AG04450 (cell line): Measurements from ENCODE around the gene NDFIP1. TPM values are rescaled to one million over a fixed set of nuclear protein-coding genes. Genes with fewer than 3 reads are reported as not detected.
A peak's percentile ranks its signal among the peaks of the same experiment; 100 is the strongest.
"Not testable (repeated sequence)": the region's sequence is repeated elsewhere in the genome, so short reads cannot be mapped to it uniquely, and the experiment has no call there.

Experiments
- CTCF ChIA-PET: fragments of 300-600, 350-600 bp; formaldehyde crosslinking; extraction: SDS; loops from one replicate; lab custom pipeline; 2022; ENCODE audit warnings: antibody characterized with exemption, inconsistent platforms; lab: Charles Lee
- POLR2A ChIA-PET: fragments of 350-600 bp; formaldehyde crosslinking; extraction: SDS; loops from one replicate; lab custom pipeline; 2021; ENCODE audit warnings: antibody characterized with exemption, inconsistent platforms; lab: Yijun Ruan, JAX
- DNase-seq: peaks from one replicate; pipeline ENCODE4 v3.0.0-alpha.2; 2011; ENCODE audit warnings: low read depth, low spot score
- H3K27ac ChIP-seq: one replicate; pipeline ENCODE4 v1.5.1; 2012; ENCODE audit warnings: low read depth, low read length, control low read depth
- H3K27me3 ChIP-seq: one replicate; pipeline ENCODE4 v1.6.0; 2012; ENCODE audit warnings: low read length; ENCODE audit not compliant: control insufficient read depth, insufficient read depth
- H3K4me3 ChIP-seq: 2 replicates; pipeline ENCODE4 v1.5.1; 2011; ENCODE audit warnings: mild to moderate bottlenecking, low read depth, low read length, control low read depth
- H3K9me3 ChIP-seq: 2 replicates; pipeline ENCODE4 v1.5.1; 2012; ENCODE audit warnings: low read length; ENCODE audit not compliant: control insufficient read depth, insufficient read depth
- CTCF ChIP-seq: IDR thresholded peaks from 2 replicates; pipeline ENCODE4 v1.5.1; 2011; ENCODE audit warnings: low read depth, low read length, control low read depth, inconsistent platforms
- polyA plus RNA-seq: library from polyadenylated mRNA; depleted of rRNA; stranded (reverse); fragments of >200 nt; gene quantifications from 2 replicates; pipeline ENCODE4 v1.2.3, GENCODE V29; 2011

NDFIP1 gene
- polyA plus RNA-seq, 1 experiment: 31.9 TPM

DNA sequence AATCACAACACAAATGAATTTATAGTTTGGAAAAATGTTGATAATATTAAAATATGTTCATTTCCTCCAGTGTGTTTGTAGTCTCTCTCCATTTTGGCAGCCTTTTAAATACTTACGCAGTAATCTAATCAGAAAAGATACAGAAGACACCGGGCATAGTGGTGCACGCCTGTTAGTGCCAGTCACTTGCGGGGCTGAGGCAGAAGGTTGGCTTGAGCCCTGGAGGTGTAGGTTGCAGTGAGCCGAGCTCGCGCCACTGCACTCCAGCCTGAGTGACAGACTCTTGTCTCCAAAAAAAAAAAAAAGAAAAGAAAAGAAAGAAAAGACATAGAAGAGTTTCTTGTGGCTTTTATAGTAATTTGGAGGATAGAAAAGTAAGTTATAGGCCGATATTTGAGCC is 41.9 kb downstream of the NDFIP1 start:
- POLR2A ChIA-PET: no interaction called here
- H3K4me3 ChIP-seq: no peak overlapping the region
- no peaks in the 10 kb centered on the region for H3K9me3 ChIP-seq
- DNase-seq: no peak
- CTCF ChIA-PET: interaction anchor here (0.6 to 5.3 kb wide), 8 partner anchors 161 to 563 kb away, joined by 3 to 91 read pairs (median 6); no protein-coding TSS in a partner anchor
- no peak overlapping the region for H3K27ac ChIP-seq
- H3K27me3 ChIP-seq: no peaks in the 10 kb centered on the region
- TF ChIP-seq CTCF: no peak

DNA sequence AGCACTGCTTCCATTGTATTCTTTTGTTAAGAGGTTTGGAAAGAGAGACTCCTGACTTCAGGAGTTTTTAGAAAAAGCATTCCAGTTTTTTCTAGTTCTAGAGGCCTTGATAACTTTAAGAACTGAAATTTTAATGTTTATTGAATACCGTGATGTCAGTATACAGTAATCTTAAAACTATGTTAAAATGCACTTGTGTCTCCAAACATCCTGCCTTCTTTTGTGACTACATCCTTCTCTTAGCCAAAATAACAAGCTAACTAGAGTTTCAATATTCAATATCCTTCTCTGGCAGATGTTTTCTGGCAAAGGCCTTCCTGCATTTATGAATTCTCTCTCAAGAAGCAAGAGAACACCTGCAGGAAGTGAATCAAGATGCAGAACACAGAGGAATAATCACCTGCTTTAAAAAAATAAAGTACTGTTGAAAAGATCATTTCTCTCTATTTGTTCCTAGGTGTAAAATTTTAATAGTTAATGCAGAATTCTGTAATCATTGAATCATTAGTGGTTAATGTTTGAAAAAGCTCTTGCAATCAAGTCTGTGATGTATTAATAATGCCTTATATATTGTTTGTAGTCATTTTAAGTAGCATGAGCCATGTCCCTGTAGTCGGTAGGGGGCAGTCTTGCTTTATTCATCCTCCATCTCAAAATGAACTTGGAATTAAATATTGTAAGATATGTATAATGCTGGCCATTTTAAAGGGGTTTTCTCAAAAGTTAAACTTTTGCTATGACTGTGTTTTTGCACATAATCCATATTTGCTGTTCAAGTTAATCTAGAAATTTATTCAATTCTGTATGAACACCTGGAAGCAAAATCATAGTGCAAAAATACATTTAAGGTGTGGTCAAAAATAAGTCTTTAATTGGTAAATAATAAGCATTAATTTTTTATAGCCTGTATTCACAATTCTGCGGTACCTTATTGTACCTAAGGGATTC is 43.1 kb downstream of the NDFIP1 start:
- POLR2A ChIA-PET: no interaction called here
- H3K27me3 ChIP-seq: no peaks in the 10 kb centered on the region
- H3K9me3 ChIP-seq: no peaks in the 10 kb centered on the region
- peak; percentile 85 for TF ChIP-seq CTCF
- H3K4me3 ChIP-seq: no peak overlapping the region
- H3K27ac ChIP-seq: peak overlapping the region; percentile 47
- DNase-seq: peak; percentile 74
- CTCF ChIA-PET: interaction anchor here (0.6 to 5.3 kb wide), 50 partner anchors 9 to 648 kb away, joined by 3 to 91 read pairs (median 4); partner anchors contain the start of gene SPRY4

- POLR2A ChIA-PET: no interaction called here
Observed at GRCh38 chr5:142152384-142152732, 43.8 kb downstream of the NDFIP1 start.

DNA sequence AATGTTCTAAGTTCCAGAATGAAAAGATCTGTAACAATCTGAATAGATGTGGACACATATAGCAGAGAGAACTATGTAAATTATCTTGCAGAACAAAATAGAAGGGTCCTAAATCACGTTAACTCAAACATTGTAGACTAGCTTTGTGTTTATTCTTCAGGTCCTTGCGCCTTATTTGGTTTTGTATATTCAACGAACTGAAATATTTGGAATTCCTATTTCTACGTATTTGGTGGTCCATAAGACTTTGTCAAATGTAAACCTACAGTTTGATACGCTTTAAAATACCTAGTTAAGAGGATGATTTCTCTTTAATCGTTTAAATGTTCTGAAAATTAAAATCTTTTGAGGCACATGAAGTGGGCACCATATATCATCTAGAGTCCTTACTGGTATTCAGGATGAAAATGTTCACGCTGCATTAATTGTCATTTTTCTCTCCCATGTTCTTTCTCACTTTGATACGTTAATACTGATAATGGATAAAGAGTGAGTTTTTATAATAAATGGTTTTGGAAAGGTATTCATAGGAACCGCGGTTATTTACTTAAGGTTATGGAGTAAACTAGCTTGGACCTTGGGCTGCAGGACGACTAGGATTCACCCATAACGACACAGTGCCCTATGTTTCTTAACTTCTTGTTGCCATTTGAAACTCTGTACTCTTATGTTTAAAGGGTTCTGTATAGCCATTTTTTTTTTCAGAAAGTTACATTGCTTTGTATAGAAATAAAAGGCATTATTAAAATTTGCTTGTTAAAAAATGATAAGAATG is 45.3 kb downstream of the NDFIP1 start:
- Histone ChIP-seq H3K27me3 (no peaks in the 10 kb centered on the region), H3K27ac (no peak overlapping the region), H3K9me3 (no peaks in the 10 kb centered on the region), H3K4me3 (no peak overlapping the region)
- no peak for DNase-seq
- POLR2A ChIA-PET: interaction anchor here (0.6 kb wide), 1 partner anchor 171 kb away, joined by 3 read pairs; the partner anchor contains the start of gene SPRY4
- CTCF ChIA-PET: interaction anchor here (0.7 to 5.3 kb wide), 5 partner anchors 9 to 559 kb away, joined by 3 to 91 read pairs (median 3); no protein-coding TSS in a partner anchor
- TF ChIP-seq CTCF: no peak

More at GRCh38 chr5:142152384-142152732, 43.8 kb downstream of the NDFIP1 start:
- Histone ChIP-seq H3K4me3 (no peak overlapping the region), H3K9me3 (no peaks in the 10 kb centered on the region), H3K27ac (no peak overlapping the region), H3K27me3 (no peaks in the 10 kb centered on the region)
- no peak for TF ChIP-seq CTCF
- CTCF ChIA-PET: interaction anchor here (0.6 to 5.3 kb wide), 41 partner anchors 9 to 647 kb away, joined by 3 to 91 read pairs (median 4); no protein-coding TSS in a partner anchor
- no peak for DNase-seq

DNA sequence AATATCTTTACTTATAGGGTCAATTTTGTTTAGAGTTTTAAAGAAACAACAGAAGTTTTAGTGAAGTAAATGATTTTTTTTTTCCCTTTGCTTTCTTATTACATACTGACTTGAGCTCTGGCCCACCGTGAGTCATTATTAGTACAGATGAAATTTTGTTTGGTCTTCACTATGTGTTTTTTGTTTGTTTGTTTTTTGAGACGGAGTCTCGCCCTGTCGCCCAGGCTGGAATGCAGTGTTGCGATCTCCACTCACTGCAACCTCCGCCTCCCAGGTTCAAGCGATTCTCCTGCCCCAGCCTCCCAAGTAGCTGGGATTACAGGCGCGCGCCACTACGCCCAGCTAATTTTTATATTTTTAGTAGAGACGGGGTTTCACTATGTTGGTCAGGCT is 45.9 kb downstream of the NDFIP1 start:
- CTCF ChIA-PET: interaction anchor here (0.6 to 1.4 kb wide), 5 partner anchors 9 to 559 kb away, joined by 3 to 4 read pairs (median 3); no protein-coding TSS in a partner anchor
- H3K9me3 ChIP-seq, H3K27ac ChIP-seq, H3K27me3 ChIP-seq, POLR2A ChIA-PET, H3K4me3 ChIP-seq, DNase-seq: not testable (repeated sequence)
